ENCODE data around the gene FMNL3. TPM values are rescaled to one million over a fixed set of nuclear protein-coding genes. Genes with fewer than 3 reads are reported as not detected.
"Not testable (repeated sequence)": the region's sequence is repeated elsewhere in the genome, so short reads cannot be mapped to it uniquely, and the experiment has no call there.

Gene FMNL3
- total and polyA plus RNA-seq, 8 donors = 2.1 to 28.5 (median 8.3) TPM

- H3K4me3 ChIP-seq = no peak overlapping the region
- no peak overlapping the region for H3K27ac ChIP-seq
- H3K36me3 ChIP-seq = no peaks in the 10 kb centered on the region
- WGBS, 5 donors = 41 to 56% (median 47%) methylated on average over 5 of the region's 5 CpGs
- no peak for TF ChIP-seq CTCF (IDR thresholded peaks at IDR 0.05)
- TF ChIP-seq EP300 (IDR thresholded peaks at IDR 0.05) = no peak
- TF ChIP-seq POLR2A (IDR thresholded peaks at IDR 0.05) = no peak
- TF ChIP-seq POLR2AphosphoS5 (IDR thresholded peaks at IDR 0.05) = no peak
- H3K4me1 ChIP-seq = peaks cover 3 to 7% (median 4%) of the 10 kb centered on the region in 4 donors
- DNase-seq = no peak
- intact Hi-C loops (cut with DNase I; ENCODE audit: low total_unique reads) = no loop called here
- no peaks in the 10 kb centered on the region for H3K9me3 ChIP-seq
- H3K27me3 ChIP-seq = no peaks in the 10 kb centered on the region
Measured at GRCh38 chr12:49616533-49617219, 90.5 kb downstream of the FMNL3 start.

- H3K36me3 ChIP-seq = no peaks in the 10 kb centered on the region
- H3K27ac ChIP-seq = no peak overlapping the region
- H3K27me3 ChIP-seq = no peaks in the 10 kb centered on the region
- no peak for TF ChIP-seq POLR2A (IDR thresholded peaks at IDR 0.05)
- no peak for TF ChIP-seq EP300 (IDR thresholded peaks at IDR 0.05)
- no peak for TF ChIP-seq POLR2AphosphoS5 (IDR thresholded peaks at IDR 0.05)
- peaks cover 0 to 4% (median 0%) of the 10 kb centered on the region in 4 donors for H3K9me3 ChIP-seq
- WGBS, 5 donors = 89 to 96% (median 92%) methylated on average over 7 of the region's 7 CpGs
- no peak for DNase-seq
- intact Hi-C loops (cut with DNase I; ENCODE audit: low total_unique reads) = no loop called here
- H3K4me3 ChIP-seq = no peak overlapping the region
- no peaks in the 10 kb centered on the region for H3K4me1 ChIP-seq
Measured at GRCh38 chr12:49615725-49616124, 91.5 kb downstream of the FMNL3 start.

- Histone ChIP-seq H3K4me3 (no peak overlapping the region), H3K27ac (no peak overlapping the region), H3K27me3 (no peaks in the 10 kb centered on the region), H3K36me3 (no peaks in the 10 kb centered on the region), H3K9me3 (peaks cover 0 to 10% (median 0%) of the 10 kb centered on the region in 4 donors), H3K4me1 (no peaks in the 10 kb centered on the region)
- TF ChIP-seq EP300 (IDR thresholded peaks at IDR 0.05) = no peak
- TF ChIP-seq POLR2A (IDR thresholded peaks at IDR 0.05) = no peak
- no peak for TF ChIP-seq POLR2AphosphoS5 (IDR thresholded peaks at IDR 0.05)
- no peak for TF ChIP-seq CTCF (IDR thresholded peaks at IDR 0.05)
- intact Hi-C loops (cut with DNase I; ENCODE audit: low total_unique reads) = no loop called here
- no peak for DNase-seq
Measured at GRCh38 chr12:49612210-49612609, 95.0 kb downstream of the FMNL3 start.

GRCh38 chr12:49610785-49611184 lies 96.4 kb downstream of the FMNL3 start:
- H3K27ac ChIP-seq; H3K4me1 ChIP-seq; H3K36me3 ChIP-seq; H3K27me3 ChIP-seq; DNase-seq; H3K9me3 ChIP-seq; intact Hi-C loops (cut with DNase I; ENCODE audit: low total_unique reads); H3K4me3 ChIP-seq: not testable (repeated sequence)
- 93 to 99% (median 96%) methylated on average over 4 of the region's 4 CpGs for WGBS, 5 donors

- Histone ChIP-seq H3K27ac (no peak overlapping the region), H3K4me1 (no peaks in the 10 kb centered on the region), H3K4me3 (no peak overlapping the region), H3K9me3 (peaks cover 0 to 10% (median 0%) of the 10 kb centered on the region in 4 donors), H3K27me3 (no peaks in the 10 kb centered on the region), H3K36me3 (no peaks in the 10 kb centered on the region)
- TF ChIP-seq CTCF (IDR thresholded peaks at IDR 0.05) (no peak), POLR2A (IDR thresholded peaks at IDR 0.05) (no peak), POLR2AphosphoS5 (IDR thresholded peaks at IDR 0.05) (no peak), EP300 (IDR thresholded peaks at IDR 0.05) (no peak)
- DNase-seq = no peak
- intact Hi-C loops (cut with DNase I; ENCODE audit: low total_unique reads) = no loop called here
- WGBS, 5 donors = 64 to 83% (median 83%) methylated on average over 1 of the region's 1 CpG
Measured at GRCh38 chr12:49609875-49610154, 97.4 kb downstream of the FMNL3 start.
